ENCODE measurements around the gene PTPN13. TPM values are rescaled to one million over a fixed set of nuclear protein-coding genes. Genes with fewer than 3 reads are reported as not detected.
A peak's percentile ranks its signal among the peaks of the same experiment; 100 is the strongest.

The PTPN13 gene
- total and polyA plus RNA-seq, 2 donors = 8.9 to 10.0 TPM

DNA sequence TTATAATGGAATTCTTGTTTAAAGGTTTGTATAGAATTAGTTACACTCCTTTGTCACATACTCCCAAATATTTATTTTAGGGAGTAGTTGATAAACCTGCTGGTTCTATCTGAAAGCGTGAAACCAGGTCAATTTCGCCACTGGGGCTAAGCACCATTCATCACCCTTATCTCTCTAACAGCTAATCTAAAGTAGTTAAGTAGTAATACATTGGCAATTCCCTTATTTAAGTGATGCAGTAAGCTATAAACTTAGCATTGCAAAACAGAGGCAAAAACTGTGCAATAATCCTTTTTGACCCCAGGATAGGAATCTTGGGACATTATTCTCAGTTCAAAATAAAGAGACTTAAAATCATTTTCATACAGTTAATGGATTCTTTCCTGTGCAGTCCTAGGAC is 33.7 kb upstream of the PTPN13 start:
- H3K27ac ChIP-seq (ENCODE audit: low read depth in 1 of 2, low read length in 1 of 2) = no peak overlapping the region
- DNase-seq (ENCODE audit: low read depth in 6 of 9, low spot score in 9 of 9) = no peak

GRCh38 chr4:86561256-86561655 is 32.9 kb upstream of the PTPN13 start:
- Histone ChIP-seq H3K4me1 (ENCODE audit: control insufficient read depth in 2 of 2, insufficient read depth in 2 of 2, low read length in 2 of 2) (no peaks in the 10 kb centered on the region), H3K4me3 (ENCODE audit: low read length in 2 of 2) (no peak overlapping the region), H3K9me3 (ENCODE audit: control insufficient read depth in 2 of 2, insufficient read depth in 1 of 2, low read length in 1 of 2) (no peaks in the 10 kb centered on the region), H3K27ac (ENCODE audit: low read depth in 1 of 2, low read length in 1 of 2) (no peak overlapping the region), H3K36me3 (ENCODE audit: control insufficient read depth in 2 of 2, insufficient read depth in 2 of 2, low read length in 1 of 2) (no peaks in the 10 kb centered on the region), H3K27me3 (ENCODE audit: control insufficient read depth in 2 of 2, insufficient read depth in 1 of 2, low read length in 1 of 2) (no peaks in the 10 kb centered on the region)
- 49% methylated on average over 1 of the region's 1 CpG for WGBS
- no peak for DNase-seq (ENCODE audit: low read depth in 6 of 9, low spot score in 9 of 9)

More for the DNA sequence above, 33.7 kb upstream of the PTPN13 start:
- WGBS = 99% methylated on average over 2 of the region's 2 CpGs
- Histone ChIP-seq H3K4me1 (ENCODE audit: control insufficient read depth in 2 of 2, insufficient read depth in 2 of 2, low read length in 2 of 2) (no peaks in the 10 kb centered on the region), H3K27me3 (ENCODE audit: control insufficient read depth in 2 of 2, insufficient read depth in 1 of 2, low read length in 1 of 2) (no peaks in the 10 kb centered on the region), H3K4me3 (ENCODE audit: low read length in 2 of 2) (no peak overlapping the region), H3K9me3 (ENCODE audit: control insufficient read depth in 2 of 2, insufficient read depth in 1 of 2, low read length in 1 of 2) (no peaks in the 10 kb centered on the region), H3K36me3 (ENCODE audit: control insufficient read depth in 2 of 2, insufficient read depth in 2 of 2, low read length in 1 of 2) (no peaks in the 10 kb centered on the region)

DNA sequence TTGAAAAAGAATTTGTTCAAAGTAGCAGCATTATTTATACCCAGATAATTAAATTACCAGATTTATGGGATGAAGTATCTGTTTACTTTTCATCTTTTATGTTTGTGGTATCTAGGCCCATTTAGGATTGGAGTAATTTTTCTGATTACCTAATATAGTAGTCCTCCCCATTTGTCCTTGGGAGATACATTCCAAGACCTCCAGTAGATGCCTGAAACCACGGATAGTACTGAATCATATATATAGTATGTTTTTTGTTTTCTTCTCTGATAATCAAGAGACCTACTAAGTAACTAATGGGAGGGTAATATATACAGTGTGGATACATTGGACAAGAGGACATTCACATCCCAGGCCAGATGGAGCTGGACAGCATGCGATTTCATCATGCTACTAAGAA is 30.7 kb upstream of the PTPN13 start:
- Histone ChIP-seq H3K4me3 (ENCODE audit: low read length in 2 of 2) (no peak overlapping the region), H3K9me3 (ENCODE audit: control insufficient read depth in 2 of 2, insufficient read depth in 1 of 2, low read length in 1 of 2) (no peaks in the 10 kb centered on the region), H3K36me3 (ENCODE audit: control insufficient read depth in 2 of 2, insufficient read depth in 2 of 2, low read length in 1 of 2) (no peaks in the 10 kb centered on the region), H3K27ac (ENCODE audit: low read depth in 1 of 2, low read length in 1 of 2) (no peak overlapping the region), H3K4me1 (ENCODE audit: control insufficient read depth in 2 of 2, insufficient read depth in 2 of 2, low read length in 2 of 2) (no peaks in the 10 kb centered on the region), H3K27me3 (ENCODE audit: control insufficient read depth in 2 of 2, insufficient read depth in 1 of 2, low read length in 1 of 2) (no peaks in the 10 kb centered on the region)
- WGBS = 99% methylated on average over 2 of the region's 2 CpGs
- DNase-seq (ENCODE audit: low read depth in 6 of 9, low spot score in 9 of 9) = no peak

- Histone ChIP-seq H3K4me3 (ENCODE audit: low read length in 2 of 2) (no peak overlapping the region), H3K27me3 (ENCODE audit: control insufficient read depth in 2 of 2, insufficient read depth in 1 of 2, low read length in 1 of 2) (no peaks in the 10 kb centered on the region), H3K36me3 (ENCODE audit: control insufficient read depth in 2 of 2, insufficient read depth in 2 of 2, low read length in 1 of 2) (no peaks in the 10 kb centered on the region), H3K9me3 (ENCODE audit: control insufficient read depth in 2 of 2, insufficient read depth in 1 of 2, low read length in 1 of 2) (no peaks in the 10 kb centered on the region), H3K4me1 (ENCODE audit: control insufficient read depth in 2 of 2, insufficient read depth in 2 of 2, low read length in 2 of 2) (no peaks in the 10 kb centered on the region), H3K27ac (ENCODE audit: low read depth in 1 of 2, low read length in 1 of 2) (no peak overlapping the region)
- DNase-seq (ENCODE audit: low read depth in 6 of 9, low spot score in 9 of 9) = no peak
- WGBS = 86% methylated on average over 5 of the region's 5 CpGs
Measured at GRCh38 chr4:86564795-86565194, 29.3 kb upstream of the PTPN13 start.

GRCh38 chr4:86565651-86566050 is 28.5 kb upstream of the PTPN13 start:
- Histone ChIP-seq H3K9me3 (ENCODE audit: control insufficient read depth in 2 of 2, insufficient read depth in 1 of 2, low read length in 1 of 2) (no peaks in the 10 kb centered on the region), H3K36me3 (ENCODE audit: control insufficient read depth in 2 of 2, insufficient read depth in 2 of 2, low read length in 1 of 2) (no peaks in the 10 kb centered on the region)
- 36% methylated on average over 2 of the region's 2 CpGs for WGBS

GRCh38 chr4:86569103-86569870 is 24.8 kb upstream of the PTPN13 start:
- Histone ChIP-seq H3K4me1 (ENCODE audit: control insufficient read depth in 2 of 2, insufficient read depth in 2 of 2, low read length in 2 of 2) (no peaks in the 10 kb centered on the region), H3K36me3 (ENCODE audit: control insufficient read depth in 2 of 2, insufficient read depth in 2 of 2, low read length in 1 of 2) (no peaks in the 10 kb centered on the region), H3K27ac (ENCODE audit: low read depth in 1 of 2, low read length in 1 of 2) (no peak overlapping the region), H3K27me3 (ENCODE audit: control insufficient read depth in 2 of 2, insufficient read depth in 1 of 2, low read length in 1 of 2) (no peaks in the 10 kb centered on the region), H3K9me3 (ENCODE audit: control insufficient read depth in 2 of 2, insufficient read depth in 1 of 2, low read length in 1 of 2) (no peaks in the 10 kb centered on the region), H3K4me3 (ENCODE audit: low read length in 2 of 2) (no peak overlapping the region)
- 94% methylated on average over 6 of the region's 6 CpGs for WGBS
- DNase-seq (ENCODE audit: low read depth in 6 of 9, low spot score in 9 of 9) = no peak

More at GRCh38 chr4:86565651-86566050, 28.5 kb upstream of the PTPN13 start:
- H3K4me1 ChIP-seq (ENCODE audit: control insufficient read depth in 2 of 2, insufficient read depth in 2 of 2, low read length in 2 of 2) = no peaks in the 10 kb centered on the region
- DNase-seq (ENCODE audit: low read depth in 6 of 9, low spot score in 9 of 9) = no peak
- no peak overlapping the region for H3K27ac ChIP-seq (ENCODE audit: low read depth in 1 of 2, low read length in 1 of 2)
- H3K27me3 ChIP-seq (ENCODE audit: control insufficient read depth in 2 of 2, insufficient read depth in 1 of 2, low read length in 1 of 2) = no peaks in the 10 kb centered on the region
- no peak overlapping the region for H3K4me3 ChIP-seq (ENCODE audit: low read length in 2 of 2)

GRCh38 chr4:86579941-86580340 is 14.2 kb upstream of the PTPN13 start:
- no peak overlapping the region for H3K27ac ChIP-seq (ENCODE audit: low read depth in 1 of 2, low read length in 1 of 2)
- no peak for DNase-seq (ENCODE audit: low read depth in 6 of 9, low spot score in 9 of 9)
- no peaks in the 10 kb centered on the region for H3K9me3 ChIP-seq (ENCODE audit: control insufficient read depth in 2 of 2, insufficient read depth in 1 of 2, low read length in 1 of 2)
- WGBS = 99% methylated on average over 6 of the region's 6 CpGs
- H3K4me1 ChIP-seq (ENCODE audit: control insufficient read depth in 2 of 2, insufficient read depth in 2 of 2, low read length in 2 of 2) = no peaks in the 10 kb centered on the region
- H3K27me3 ChIP-seq (ENCODE audit: control insufficient read depth in 2 of 2, insufficient read depth in 1 of 2, low read length in 1 of 2) = no peaks in the 10 kb centered on the region
- H3K36me3 ChIP-seq (ENCODE audit: control insufficient read depth in 2 of 2, insufficient read depth in 2 of 2, low read length in 1 of 2) = no peaks in the 10 kb centered on the region
- no peak overlapping the region for H3K4me3 ChIP-seq (ENCODE audit: low read length in 2 of 2)

DNA sequence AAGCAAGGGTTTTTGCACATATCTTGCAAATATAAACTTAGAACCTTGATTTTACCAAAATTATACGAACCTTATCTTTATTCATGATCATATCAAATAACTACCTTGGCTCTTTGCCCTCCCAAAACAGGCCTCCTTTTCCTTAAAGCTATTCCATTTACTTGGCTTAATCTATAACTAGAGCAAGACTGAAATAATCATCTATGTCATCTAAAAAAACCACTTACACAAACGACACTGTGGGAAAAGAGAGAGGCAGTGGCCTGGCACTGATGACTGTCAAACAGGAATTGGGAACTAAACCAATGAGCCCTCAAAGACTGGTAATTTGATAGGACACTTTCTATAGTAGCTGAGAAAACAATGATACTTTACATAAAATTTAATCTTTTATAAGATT is 11.7 kb upstream of the PTPN13 start:
- Histone ChIP-seq H3K27me3 (ENCODE audit: control insufficient read depth in 2 of 2, insufficient read depth in 1 of 2, low read length in 1 of 2) (no peaks in the 10 kb centered on the region), H3K36me3 (ENCODE audit: control insufficient read depth in 2 of 2, insufficient read depth in 2 of 2, low read length in 1 of 2) (no peaks in the 10 kb centered on the region), H3K4me3 (ENCODE audit: low read length in 2 of 2) (no peak overlapping the region), H3K9me3 (ENCODE audit: control insufficient read depth in 2 of 2, insufficient read depth in 1 of 2, low read length in 1 of 2) (no peaks in the 10 kb centered on the region), H3K27ac (ENCODE audit: low read depth in 1 of 2, low read length in 1 of 2) (no peak overlapping the region), H3K4me1 (ENCODE audit: control insufficient read depth in 2 of 2, insufficient read depth in 2 of 2, low read length in 2 of 2) (no peaks in the 10 kb centered on the region)
- WGBS = 76% methylated on average over 2 of the region's 2 CpGs
- DNase-seq (ENCODE audit: low read depth in 6 of 9, low spot score in 9 of 9) = no peak

- 33% methylated on average over 4 of the region's 4 CpGs for WGBS
- H3K4me3 ChIP-seq (ENCODE audit: low read length in 2 of 2) = no peak overlapping the region
Measured at GRCh38 chr4:86586160-86586572, 7.9 kb upstream of the PTPN13 start.

More at GRCh38 chr4:86586160-86586572, 7.9 kb upstream of the PTPN13 start:
- H3K27me3 ChIP-seq (ENCODE audit: control insufficient read depth in 2 of 2, insufficient read depth in 1 of 2, low read length in 1 of 2) = no peaks in the 10 kb centered on the region
- no peaks in the 10 kb centered on the region for H3K36me3 ChIP-seq (ENCODE audit: control insufficient read depth in 2 of 2, insufficient read depth in 2 of 2, low read length in 1 of 2)
- H3K4me1 ChIP-seq (ENCODE audit: control insufficient read depth in 2 of 2, insufficient read depth in 2 of 2, low read length in 2 of 2) = no peaks in the 10 kb centered on the region
- DNase-seq (ENCODE audit: low read depth in 6 of 9, low spot score in 9 of 9) = no peak
- H3K9me3 ChIP-seq (ENCODE audit: control insufficient read depth in 2 of 2, insufficient read depth in 1 of 2, low read length in 1 of 2) = no peaks in the 10 kb centered on the region
- peak overlapping the region in 1 of 2 donors; percentile 60 for H3K27ac ChIP-seq (ENCODE audit: low read depth in 1 of 2, low read length in 1 of 2)

Measured in thymus (tissue), 11 donors.